PC-9 (cell line): ENCODE results near the gene FAM47C. TPM values are rescaled to one million over a fixed set of nuclear protein-coding genes. Genes with fewer than 3 reads are reported as not detected.
"Not testable (repeated sequence)": the region's sequence is repeated elsewhere in the genome, so short reads cannot be mapped to it uniquely, and the experiment has no call there.

Source experiments
- BruUV-seq: library from RNA; stranded (reverse); fragments of 400-500 nt; replicated peaks from 2 replicates; lab custom pipeline; 2021; lab: Mats Ljungman, UMichigan
- CTCF ChIA-PET: fragments of 300-600 bp; sonication (Branson Sonifier 250); formaldehyde crosslinking; loops from one replicate; lab custom pipeline; 2022; ENCODE audit warnings: antibody characterized with exemption; lab: Charles Lee
- POLR2A ChIA-PET: fragments of 300-600 bp; sonication (Branson Sonifier 250); formaldehyde crosslinking; loops from one replicate; lab custom pipeline; 2022; ENCODE audit warnings: antibody characterized with exemption; ENCODE audit not compliant: unreplicated experiment; lab: Charles Lee
- DNase-seq, 2 experiments: peaks; one replicate each; pipeline versions ENCODE4 v3.0.0 to v3.0.0-alpha.2; 2015 to 2022; ENCODE audit warnings: mixed read lengths in 1 of 2
- H2AFZ ChIP-seq: fragments of 200-600 bp; sonication (generic); 2 replicates; pipeline ENCODE4 v1.8.1; 2017; ENCODE audit warnings: antibody characterized with exemption
- H3F3A ChIP-seq: fragments of 200-600 bp; sonication (generic); 2 replicates; pipeline ENCODE4 v1.8.1; 2017; ENCODE audit warnings: antibody characterized with exemption, mild to moderate bottlenecking, low read depth; ENCODE audit not compliant: insufficient read depth
- H3K27ac ChIP-seq: fragments of 200-600 bp; sonication (generic); 2 replicates; pipeline ENCODE4 v1.6.1; 2016; ENCODE audit warnings: mixed run types
- H3K27me3 ChIP-seq: fragments of 200-600 bp; sonication (generic); 2 replicates; pipeline ENCODE4 v1.6.1; 2016; ENCODE audit warnings: low read depth, mixed run types; ENCODE audit not compliant: insufficient read depth
- H3K36me3 ChIP-seq: fragments of 200-600 bp; sonication (generic); 2 replicates; pipeline ENCODE4 v1.6.1; 2016; ENCODE audit warnings: low read depth, mixed run types
- H3K4me1 ChIP-seq: fragments of 200-600 bp; sonication (generic); replicated peaks from 2 replicates; pipeline ENCODE4 v1.6.1; 2016; ENCODE audit warnings: mixed run types; ENCODE audit not compliant: insufficient read depth
- H3K4me2 ChIP-seq: fragments of 200-600 bp; sonication (generic); 2 replicates; pipeline ENCODE4 v1.6.1; 2017; ENCODE audit warnings: mixed run types
- H3K4me3 ChIP-seq: fragments of 200-600 bp; sonication (generic); 2 replicates; pipeline ENCODE4 v1.6.1; 2016; ENCODE audit warnings: mixed run types
- H3K79me2 ChIP-seq: fragments of 200-600 bp; sonication (generic); 2 replicates; pipeline ENCODE4 v1.6.1; 2017; ENCODE audit warnings: low read depth, mixed run types
- H3K9me2 ChIP-seq: fragments of 200-600 bp; sonication (generic); 2 replicates; pipeline ENCODE4 v1.8.1; 2017; ENCODE audit warnings: mild to moderate bottlenecking; ENCODE audit not compliant: insufficient read depth
- H3K9me3 ChIP-seq: fragments of 200-600 bp; sonication (generic); 2 replicates; pipeline ENCODE4 v1.8.1; 2016; ENCODE audit warnings: low read depth; ENCODE audit not compliant: insufficient read depth
- H4K20me1 ChIP-seq: fragments of 200-600 bp; sonication (generic); 2 replicates; pipeline ENCODE4 v1.8.1; 2017; ENCODE audit not compliant: insufficient read depth
- EZH2 ChIP-seq: fragments of 200-600 bp; sonication (generic); IDR thresholded peaks from 2 replicates; pipeline ENCODE4 v1.8.0; 2017; ENCODE audit warnings: antibody characterized with exemption, low read depth
- intact Hi-C: fragments of 100-400 bp; cut with micrococcal nuclease; formaldehyde crosslinking; loops from one replicate; pipeline ENCODE4 v1.10.0; 2022; ENCODE audit not compliant: unreplicated experiment
- total RNA-seq: library from RNA; stranded (reverse); gene quantifications from 2 replicates; pipeline ENCODE4 v1.2.3, GENCODE V29; 2021
- TF ChIP-seq, protein P1 (sequence below): fragments of 200-600 bp; sonication (generic); conservative IDR thresholded peaks from 2 replicates; pipeline ENCODE4 v1.6.1; 2017; ENCODE audit warnings: mixed run types, antibody characterized with exemption, mild to moderate bottlenecking, moderate library complexity

The FAM47C gene
- total RNA-seq, 1 experiment from 2014 or later = not detected

DNA sequence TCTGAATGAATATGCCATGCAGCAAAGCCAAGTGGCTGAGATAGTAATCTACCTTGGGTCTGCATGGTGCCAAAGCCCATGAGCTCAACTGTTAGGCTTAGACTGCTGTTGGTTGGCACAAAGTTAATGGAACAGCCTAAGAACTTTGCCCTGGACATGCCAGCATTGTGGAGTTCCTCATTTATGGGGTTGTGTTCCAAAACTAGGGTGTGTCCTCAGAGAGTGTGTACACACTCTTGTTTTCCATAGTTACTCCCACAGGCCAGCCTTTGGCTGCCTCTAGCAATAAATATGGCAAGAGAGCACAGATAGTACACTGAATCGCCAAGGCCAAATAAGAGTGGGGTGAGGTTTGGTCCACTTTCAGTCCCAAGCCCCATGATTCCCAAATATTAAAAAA lies 30.6 kb downstream of the FAM47C start:
- H3K79me2 ChIP-seq, DNase-seq, H4K20me1 ChIP-seq, H3K27ac ChIP-seq, H3K27me3 ChIP-seq, CTCF ChIA-PET, H3K4me3 ChIP-seq, BruUV-seq, H3K36me3 ChIP-seq, H2AFZ ChIP-seq, H3K4me1 ChIP-seq, H3K9me2 ChIP-seq, H3K9me3 ChIP-seq, intact Hi-C loops, H3K4me2 ChIP-seq, H3F3A ChIP-seq, POLR2A ChIA-PET: not testable (repeated sequence)

DNA sequence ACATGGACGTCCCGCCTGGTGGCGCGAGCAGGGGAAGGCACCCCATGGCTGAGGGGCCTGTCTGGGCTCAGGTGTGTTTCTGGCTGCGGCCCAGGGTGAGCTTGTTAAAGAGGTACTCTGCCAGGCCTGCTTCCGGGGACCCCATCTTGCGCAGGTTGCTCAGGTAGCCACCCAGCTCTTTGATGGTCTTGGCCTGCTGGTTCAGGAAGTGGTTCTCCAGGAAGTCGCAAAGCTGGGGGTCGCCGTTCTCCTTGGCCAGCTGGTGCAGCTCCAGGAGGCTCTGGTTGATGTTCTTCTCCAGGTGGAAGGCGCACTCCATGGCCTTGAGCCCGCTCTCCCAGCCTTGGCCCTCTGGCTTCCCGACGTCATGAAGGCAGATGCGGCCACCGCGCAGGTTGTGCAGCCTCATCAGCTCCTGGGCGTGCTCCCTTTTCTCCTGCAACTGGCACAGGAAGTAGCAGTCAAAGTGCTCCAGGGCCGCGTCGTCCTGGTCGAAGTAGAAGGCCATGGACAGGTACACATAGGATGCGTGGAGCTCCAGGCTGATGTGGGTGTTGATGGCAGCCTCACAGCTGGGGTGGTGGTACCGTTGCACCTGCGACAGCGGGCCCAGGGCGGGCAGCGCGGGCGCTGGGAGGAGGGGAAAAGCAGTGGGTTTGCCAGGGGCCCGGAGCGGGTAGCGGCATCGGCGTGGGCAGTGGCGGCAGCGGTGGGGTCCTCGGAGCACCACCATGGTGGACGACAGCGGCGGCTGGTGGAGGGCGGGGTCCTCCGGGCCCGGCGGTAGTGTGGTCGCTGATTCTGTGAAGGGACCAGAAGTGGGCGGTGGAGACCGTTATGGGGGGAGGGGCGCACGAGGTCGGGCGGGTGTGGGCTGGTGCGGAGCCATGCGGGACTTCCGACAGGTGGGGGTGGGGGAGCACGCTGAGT lies 35.1 kb downstream of the FAM47C start:
- POLR2A ChIA-PET, H3K36me3 ChIP-seq, H3K9me2 ChIP-seq, H3K4me2 ChIP-seq, DNase-seq, H3K9me3 ChIP-seq, H2AFZ ChIP-seq, H4K20me1 ChIP-seq, H3K4me3 ChIP-seq, H3K27ac ChIP-seq, H3F3A ChIP-seq, intact Hi-C loops, H3K4me1 ChIP-seq, CTCF ChIA-PET, H3K27me3 ChIP-seq, H3K79me2 ChIP-seq, BruUV-seq: not testable (repeated sequence)

DNA sequence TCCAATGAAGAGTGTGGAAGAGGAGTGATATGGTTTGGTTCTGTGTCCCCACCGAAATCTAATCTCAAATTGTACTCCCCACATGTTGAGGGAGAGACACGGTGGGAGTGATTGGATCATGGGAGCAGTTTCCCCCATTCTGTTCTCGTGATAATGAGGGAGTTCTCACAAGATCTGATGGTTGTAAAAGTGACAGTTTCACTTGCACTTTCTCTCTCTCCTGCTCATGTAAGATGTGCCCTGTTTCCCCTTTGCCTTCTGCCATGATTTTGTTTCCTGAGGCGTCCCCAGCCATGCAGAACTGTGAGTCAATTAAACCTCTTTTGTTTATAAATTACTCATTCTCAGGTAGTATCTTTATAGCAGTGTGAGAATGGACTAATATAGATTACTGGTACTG lies 39.6 kb downstream of the FAM47C start:
- H3K27me3 ChIP-seq = no peaks in the 10 kb centered on the region
- intact Hi-C loops = no loop called here
- no peaks in the 10 kb centered on the region for H3K79me2 ChIP-seq
- no peak overlapping the region for H3K4me2 ChIP-seq
- DNase-seq = no peak
- H2AFZ ChIP-seq = no peak overlapping the region
- BruUV-seq = no TSS peak
- H3K9me3 ChIP-seq = no peaks in the 10 kb centered on the region
- no peak overlapping the region for H3K4me3 ChIP-seq
- POLR2A ChIA-PET = no interaction called here
- H3K27ac ChIP-seq = no peak overlapping the region
- H3K9me2 ChIP-seq = no peaks in the 10 kb centered on the region
- no peaks in the 10 kb centered on the region for H3K4me1 ChIP-seq
- no peak for TF ChIP-seq EZH2
- TF ChIP-seq, protein P1, sequence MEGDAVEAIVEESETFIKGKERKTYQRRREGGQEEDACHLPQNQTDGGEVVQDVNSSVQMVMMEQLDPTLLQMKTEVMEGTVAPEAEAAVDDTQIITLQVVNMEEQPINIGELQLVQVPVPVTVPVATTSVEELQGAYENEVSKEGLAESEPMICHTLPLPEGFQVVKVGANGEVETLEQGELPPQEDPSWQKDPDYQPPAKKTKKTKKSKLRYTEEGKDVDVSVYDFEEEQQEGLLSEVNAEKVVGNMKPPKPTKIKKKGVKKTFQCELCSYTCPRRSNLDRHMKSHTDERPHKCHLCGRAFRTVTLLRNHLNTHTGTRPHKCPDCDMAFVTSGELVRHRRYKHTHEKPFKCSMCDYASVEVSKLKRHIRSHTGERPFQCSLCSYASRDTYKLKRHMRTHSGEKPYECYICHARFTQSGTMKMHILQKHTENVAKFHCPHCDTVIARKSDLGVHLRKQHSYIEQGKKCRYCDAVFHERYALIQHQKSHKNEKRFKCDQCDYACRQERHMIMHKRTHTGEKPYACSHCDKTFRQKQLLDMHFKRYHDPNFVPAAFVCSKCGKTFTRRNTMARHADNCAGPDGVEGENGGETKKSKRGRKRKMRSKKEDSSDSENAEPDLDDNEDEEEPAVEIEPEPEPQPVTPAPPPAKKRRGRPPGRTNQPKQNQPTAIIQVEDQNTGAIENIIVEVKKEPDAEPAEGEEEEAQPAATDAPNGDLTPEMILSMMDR = no peak
- H4K20me1 ChIP-seq = no peaks in the 10 kb centered on the region
- CTCF ChIA-PET = no interaction called here
- no peaks in the 10 kb centered on the region for H3F3A ChIP-seq
- no peaks in the 10 kb centered on the region for H3K36me3 ChIP-seq

DNA sequence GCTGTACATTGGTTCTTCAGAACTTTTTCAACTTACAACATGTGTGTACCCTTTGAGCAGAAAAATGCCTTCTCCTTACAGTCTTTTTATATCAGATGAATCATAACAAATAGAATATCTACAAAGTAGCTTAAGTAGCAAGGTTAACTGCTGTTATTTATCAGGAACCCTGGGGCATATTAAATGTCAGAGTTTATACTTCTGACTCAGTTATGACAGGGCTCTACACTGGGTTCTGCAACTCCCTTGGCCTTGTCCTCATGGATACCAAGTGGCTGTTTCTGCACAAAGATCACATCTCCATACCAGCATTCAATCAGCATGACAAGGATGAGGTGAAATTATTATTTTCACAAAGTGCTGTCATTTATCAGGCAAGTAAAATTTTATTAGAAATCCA lies 49.4 kb downstream of the FAM47C start:
- H3K36me3 ChIP-seq, H3F3A ChIP-seq, H3K27ac ChIP-seq, BruUV-seq, H4K20me1 ChIP-seq, H3K9me2 ChIP-seq, H3K27me3 ChIP-seq, H3K4me1 ChIP-seq, H3K9me3 ChIP-seq, intact Hi-C loops, DNase-seq, POLR2A ChIA-PET, CTCF ChIA-PET, H2AFZ ChIP-seq, H3K4me3 ChIP-seq, H3K4me2 ChIP-seq, H3K79me2 ChIP-seq: not testable (repeated sequence)
